HFFc6 (cell line): ENCODE measurements around the gene IL1F10. TPM values are rescaled to one million over a fixed set of nuclear protein-coding genes. Genes with fewer than 3 reads are reported as not detected.

ENCODE experiments used
- DNase-seq: peaks from one replicate; pipeline ENCODE4 v3.0.0-alpha.2; 2018
- H3K27ac Mint-ChIP-seq: 2 replicates; pipeline ENCODE4 v1.8.0; 2020; ENCODE audit warnings: mild to moderate bottlenecking, mixed read lengths
- H3K27me3 Mint-ChIP-seq: 2 replicates; pipeline ENCODE4 v1.8.0; 2021; ENCODE audit warnings: mild to moderate bottlenecking, moderate library complexity, mixed read lengths; ENCODE audit not compliant: insufficient read depth
- H3K36me3 Mint-ChIP-seq: 2 replicates; pipeline ENCODE4 v1.8.0; 2021; ENCODE audit warnings: low read depth, mixed read lengths
- H3K4me1 Mint-ChIP-seq: 2 replicates; pipeline ENCODE4 v1.8.0; 2020; ENCODE audit warnings: low read depth, mixed read lengths
- H3K4me3 Mint-ChIP-seq: 2 replicates; pipeline ENCODE4 v1.8.0; 2020; ENCODE audit warnings: mild to moderate bottlenecking, moderate library complexity, mixed read lengths
- H3K9me3 Mint-ChIP-seq: 2 replicates; pipeline ENCODE4 v1.8.0; 2020; ENCODE audit warnings: mild to moderate bottlenecking, mixed read lengths
- total RNA-seq, 6 experiments: library from RNA; stranded (reverse); fragmentation: NEBNext Ultra II Directional; extraction: Animal tissue kit (Norgen Biotek cat#: 25700); gene quantifications; 2 replicates in 1 of 6; 3 replicates in 5 of 6; pipeline ENCODE4 v1.2.3, GENCODE V29; 2021
- TF ChIP-seq, protein P1 (sequence below): fragments of 200-600 bp; sonication (generic); IDR thresholded peaks from 2 replicates; pipeline ENCODE4 v1.5.0; 2021; ENCODE audit warnings: antibody characterized with exemption, mild to moderate bottlenecking

The IL1F10 gene
- total RNA-seq, 6 experiments from 2014 or later: not detected

DNA sequence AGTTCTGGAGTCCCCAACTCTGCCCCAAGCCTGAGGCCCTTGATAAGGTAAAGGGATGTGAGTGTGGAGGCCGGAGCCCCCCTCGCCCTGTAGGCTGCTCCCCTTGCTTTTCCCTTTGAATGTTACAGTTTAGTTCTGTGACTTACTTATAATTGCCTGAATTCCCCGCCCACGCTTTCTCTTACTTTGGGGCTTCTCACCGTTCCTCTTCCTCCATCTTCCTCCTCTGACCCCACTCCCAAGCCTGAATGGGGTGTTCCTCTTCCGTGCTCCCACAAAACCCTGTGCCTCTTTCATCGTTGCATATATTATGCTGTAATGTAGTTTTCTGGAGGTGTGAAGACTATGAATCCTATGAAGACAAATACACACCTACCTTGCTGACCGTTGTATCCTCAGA, 44.7 kb downstream of the IL1F10 start:
- no peak for DNase-seq
- Mint-ChIP-seq H3K4me1 (peaks cover 4% of the 10 kb centered on the region), H3K27ac (no peak overlapping the region), H3K9me3 (no peaks in the 10 kb centered on the region), H3K36me3 (no peaks in the 10 kb centered on the region), H3K4me3 (no peak overlapping the region), H3K27me3 (peaks cover 8% of the 10 kb centered on the region; the same call in 1 of the 2 replicates)
- TF ChIP-seq, protein P1, sequence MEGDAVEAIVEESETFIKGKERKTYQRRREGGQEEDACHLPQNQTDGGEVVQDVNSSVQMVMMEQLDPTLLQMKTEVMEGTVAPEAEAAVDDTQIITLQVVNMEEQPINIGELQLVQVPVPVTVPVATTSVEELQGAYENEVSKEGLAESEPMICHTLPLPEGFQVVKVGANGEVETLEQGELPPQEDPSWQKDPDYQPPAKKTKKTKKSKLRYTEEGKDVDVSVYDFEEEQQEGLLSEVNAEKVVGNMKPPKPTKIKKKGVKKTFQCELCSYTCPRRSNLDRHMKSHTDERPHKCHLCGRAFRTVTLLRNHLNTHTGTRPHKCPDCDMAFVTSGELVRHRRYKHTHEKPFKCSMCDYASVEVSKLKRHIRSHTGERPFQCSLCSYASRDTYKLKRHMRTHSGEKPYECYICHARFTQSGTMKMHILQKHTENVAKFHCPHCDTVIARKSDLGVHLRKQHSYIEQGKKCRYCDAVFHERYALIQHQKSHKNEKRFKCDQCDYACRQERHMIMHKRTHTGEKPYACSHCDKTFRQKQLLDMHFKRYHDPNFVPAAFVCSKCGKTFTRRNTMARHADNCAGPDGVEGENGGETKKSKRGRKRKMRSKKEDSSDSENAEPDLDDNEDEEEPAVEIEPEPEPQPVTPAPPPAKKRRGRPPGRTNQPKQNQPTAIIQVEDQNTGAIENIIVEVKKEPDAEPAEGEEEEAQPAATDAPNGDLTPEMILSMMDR: no peak

DNA sequence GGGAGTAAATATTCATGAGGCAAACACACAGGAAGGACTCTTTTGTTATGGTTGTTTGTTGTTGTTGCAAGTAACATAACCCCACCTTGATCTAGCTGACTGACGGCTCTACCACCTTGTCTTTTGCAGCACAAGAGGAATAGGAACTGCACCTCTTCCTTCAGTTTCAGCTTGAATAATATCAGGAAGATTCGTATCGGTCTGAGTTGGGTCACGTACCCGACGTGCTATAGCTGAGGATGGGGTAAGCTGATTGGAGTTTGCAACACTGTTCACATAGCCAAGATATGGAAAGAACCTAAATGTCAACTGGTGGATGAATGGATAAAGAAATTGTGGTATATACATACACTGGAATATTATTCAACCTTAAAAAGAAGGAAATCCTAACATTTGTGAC, 45.1 kb downstream of the IL1F10 start:
- Mint-ChIP-seq H3K27ac (no peak overlapping the region), H3K36me3 (no peaks in the 10 kb centered on the region), H3K9me3 (no peaks in the 10 kb centered on the region), H3K4me1 (peaks cover 8% of the 10 kb centered on the region), H3K27me3 (peaks cover 8% of the 10 kb centered on the region; the same call in 1 of the 2 replicates), H3K4me3 (no peak overlapping the region)
- DNase-seq: no peak
- TF ChIP-seq, protein P1: no peak

DNA sequence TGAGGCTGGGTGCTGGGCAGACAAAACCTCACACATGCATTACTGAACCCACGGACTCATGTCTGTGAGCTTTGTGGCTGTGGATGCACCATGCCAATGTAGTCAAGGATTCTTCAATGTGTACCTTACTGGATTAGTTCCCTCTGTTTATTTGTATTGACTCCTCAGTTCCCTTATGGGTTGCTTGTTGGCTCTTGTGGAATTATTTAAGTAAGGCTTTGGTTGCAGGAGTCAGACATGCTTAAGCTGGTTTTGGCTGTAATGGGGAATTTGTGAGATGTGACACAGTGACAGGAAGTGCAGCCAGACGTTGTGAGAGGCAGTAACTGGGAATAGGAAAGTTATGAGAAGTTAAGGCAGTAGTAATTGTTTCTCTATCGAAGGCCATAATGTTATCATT, 46.0 kb downstream of the IL1F10 start:
- H3K9me3 Mint-ChIP-seq: no peaks in the 10 kb centered on the region
- H3K4me3 Mint-ChIP-seq: no peak overlapping the region
- TF ChIP-seq, protein P1: no peak
- no peak for DNase-seq
- peaks cover 12% of the 10 kb centered on the region for H3K4me1 Mint-ChIP-seq
- H3K27ac Mint-ChIP-seq: no peak overlapping the region
- peaks cover 8% of the 10 kb centered on the region; the same call in 1 of the 2 replicates for H3K27me3 Mint-ChIP-seq
- no peaks in the 10 kb centered on the region for H3K36me3 Mint-ChIP-seq

DNA sequence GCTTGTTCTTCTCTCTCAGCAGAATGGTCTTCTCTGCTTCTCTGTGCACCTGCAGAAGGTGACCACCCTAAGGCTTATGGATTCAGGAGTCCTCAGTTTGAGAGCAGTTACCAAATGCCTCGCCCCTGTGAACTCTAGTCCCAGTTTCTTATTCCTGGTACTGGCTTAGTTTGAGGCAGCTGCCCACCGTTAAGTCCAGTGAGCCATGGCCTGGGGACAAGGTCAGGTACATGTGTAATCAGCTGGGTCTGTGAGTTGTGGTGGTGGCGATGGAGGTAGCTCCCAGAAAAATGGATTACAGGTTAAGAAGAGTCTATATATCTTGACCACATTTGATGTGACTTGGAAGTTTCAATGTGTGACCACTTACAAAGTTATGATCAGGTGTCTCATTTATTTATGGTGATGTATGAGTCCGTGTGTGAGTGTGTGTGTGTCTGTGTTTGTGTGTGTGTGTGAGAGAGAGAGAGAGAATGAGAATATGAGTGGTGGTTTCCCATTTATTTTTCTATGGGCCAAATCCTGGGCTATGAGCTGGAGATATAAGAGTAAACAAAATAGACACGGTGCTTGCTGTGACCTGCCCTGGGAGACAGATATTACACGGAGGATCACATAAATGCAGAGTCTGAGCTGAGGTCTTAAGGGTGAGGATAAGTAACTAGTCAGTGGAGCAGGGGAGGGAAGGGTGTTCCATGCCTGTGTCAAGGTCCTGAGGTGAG, 46.6 kb downstream of the IL1F10 start:
- no peak for DNase-seq
- TF ChIP-seq, protein P1: no peak
- H3K27me3 Mint-ChIP-seq: peaks cover 8% of the 10 kb centered on the region; the same call in 1 of the 2 replicates
- H3K27ac Mint-ChIP-seq: no peak overlapping the region
- H3K9me3 Mint-ChIP-seq: no peaks in the 10 kb centered on the region
- no peak overlapping the region for H3K4me3 Mint-ChIP-seq
- H3K36me3 Mint-ChIP-seq: no peaks in the 10 kb centered on the region
- H3K4me1 Mint-ChIP-seq: peaks cover 12% of the 10 kb centered on the region

DNA sequence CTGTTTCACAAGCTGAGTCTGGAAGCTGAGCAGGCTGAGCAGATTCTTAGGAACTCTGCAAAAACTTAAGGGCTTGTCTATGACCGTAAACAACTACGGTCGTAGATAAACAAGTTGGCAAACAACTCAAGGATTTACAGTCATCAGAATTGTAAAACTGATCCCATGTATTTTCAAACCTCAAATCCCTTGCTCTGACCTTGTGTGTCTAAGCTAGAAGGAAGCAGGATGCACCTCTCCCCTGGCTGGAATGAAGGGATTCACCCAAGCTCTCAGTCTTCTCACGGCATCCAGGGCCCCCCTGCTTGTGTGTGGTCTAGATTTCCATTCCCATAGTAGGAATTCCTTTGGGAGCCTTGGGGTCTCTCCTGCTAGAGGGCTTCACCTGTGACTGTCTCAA, 47.2 kb downstream of the IL1F10 start:
- no peak overlapping the region for H3K4me3 Mint-ChIP-seq
- H3K27ac Mint-ChIP-seq: no peak overlapping the region
- H3K27me3 Mint-ChIP-seq: peaks cover 8% of the 10 kb centered on the region; the same call in 1 of the 2 replicates
- H3K9me3 Mint-ChIP-seq: no peaks in the 10 kb centered on the region
- peaks cover 12% of the 10 kb centered on the region for H3K4me1 Mint-ChIP-seq
- TF ChIP-seq, protein P1: no peak
- no peak for DNase-seq
- no peaks in the 10 kb centered on the region for H3K36me3 Mint-ChIP-seq
